Tibial nerve (tissue), 3 donors: ENCODE data around the gene OGFRL1.

Source experiments
- POLR2A ChIP-seq, 2 donors: fragments of 450-650 bp; IDR thresholded peaks; one replicate each; pipeline ENCODE4 v1.6.1; 2017; ENCODE audit warnings: antibody characterized with exemption in 2 of 2, mild to moderate bottlenecking in 2 of 2, moderate library complexity in 2 of 2
- TF ChIP-seq, protein P1 (sequence below), 5 experiments: fragments of 200-600 bp in 3 of 5; fragments of 450-650 bp in 2 of 5; sonication (generic) in 3 of 5; IDR thresholded peaks; one replicate each; pipeline ENCODE4 v1.5.1; 2016 to 2019; ENCODE audit warnings: antibody characterized with exemption in 5 of 5, mild to moderate bottlenecking in 3 of 5, moderate library complexity in 2 of 5

DNA sequence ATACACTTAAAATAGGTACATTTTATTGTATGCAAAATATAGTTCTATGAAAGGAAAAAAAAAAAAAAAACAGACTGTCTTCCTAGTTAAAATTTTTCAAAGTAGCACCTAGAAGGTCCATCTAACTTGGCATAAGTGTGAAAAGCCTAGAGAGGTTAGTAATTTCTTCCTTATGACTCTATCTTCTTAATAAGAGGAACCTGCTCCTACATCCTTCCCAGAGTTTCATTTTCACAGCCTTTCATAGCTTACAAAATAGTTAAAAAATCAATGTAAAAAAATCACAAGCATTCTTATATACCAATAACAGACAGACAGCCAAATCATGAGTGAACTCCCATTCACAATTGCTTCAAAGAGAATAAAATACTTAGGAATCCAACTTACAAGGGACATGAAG is 28.8 kb downstream of the OGFRL1 start:
- TF ChIP-seq, protein P1, sequence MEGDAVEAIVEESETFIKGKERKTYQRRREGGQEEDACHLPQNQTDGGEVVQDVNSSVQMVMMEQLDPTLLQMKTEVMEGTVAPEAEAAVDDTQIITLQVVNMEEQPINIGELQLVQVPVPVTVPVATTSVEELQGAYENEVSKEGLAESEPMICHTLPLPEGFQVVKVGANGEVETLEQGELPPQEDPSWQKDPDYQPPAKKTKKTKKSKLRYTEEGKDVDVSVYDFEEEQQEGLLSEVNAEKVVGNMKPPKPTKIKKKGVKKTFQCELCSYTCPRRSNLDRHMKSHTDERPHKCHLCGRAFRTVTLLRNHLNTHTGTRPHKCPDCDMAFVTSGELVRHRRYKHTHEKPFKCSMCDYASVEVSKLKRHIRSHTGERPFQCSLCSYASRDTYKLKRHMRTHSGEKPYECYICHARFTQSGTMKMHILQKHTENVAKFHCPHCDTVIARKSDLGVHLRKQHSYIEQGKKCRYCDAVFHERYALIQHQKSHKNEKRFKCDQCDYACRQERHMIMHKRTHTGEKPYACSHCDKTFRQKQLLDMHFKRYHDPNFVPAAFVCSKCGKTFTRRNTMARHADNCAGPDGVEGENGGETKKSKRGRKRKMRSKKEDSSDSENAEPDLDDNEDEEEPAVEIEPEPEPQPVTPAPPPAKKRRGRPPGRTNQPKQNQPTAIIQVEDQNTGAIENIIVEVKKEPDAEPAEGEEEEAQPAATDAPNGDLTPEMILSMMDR (IDR thresholded peaks at IDR 0.05): no peak
- TF ChIP-seq POLR2A (IDR thresholded peaks at IDR 0.05): no peak
